ENCODE data around the gene RIN1. TPM values are rescaled to one million over a fixed set of nuclear protein-coding genes. Genes with fewer than 3 reads are reported as not detected.

Gene RIN1
- total and polyA plus RNA-seq, 9 of the 15 experiments (the other 6 are each of a cell fraction or from before 2014, with no cell fraction given), result 0.01 to 1.2 (median 0.45) TPM; not detected in 1

GRCh38 chr11:66339162-66339675 lies 3.0 kb upstream of the RIN1 start:
- Histone ChIP-seq H3K4me2 (ENCODE audit: insufficient read depth, low read length) (no peak overlapping the region), H4K20me1 (replicated peaks; ENCODE audit: control insufficient read depth, insufficient read depth, low read length) (peaks cover 3% of the 10 kb centered on the region; the same call in 1 of the 2 replicates), H2AFZ (ENCODE audit: low read depth, low read length) (no peak overlapping the region), H3K27ac (ENCODE audit: extremely low read depth, low read depth, low read length) (no peak overlapping the region), H3K79me2 (ENCODE audit: control insufficient read depth, insufficient read depth, low read length) (peaks cover 12% of the 10 kb centered on the region), H3K4me3 (no peak overlapping the region), H3K27me3 (ENCODE audit: control insufficient read depth in 2 of 2, insufficient read depth in 2 of 2, low read length in 2 of 2) (no peaks in the 10 kb centered on the region), H3K9me3 (replicated peaks; ENCODE audit: control insufficient read depth, insufficient read depth, low read depth, low read length) (no peaks in the 10 kb centered on the region), H3K4me1 (replicated peaks in 1 of 2; ENCODE audit: control insufficient read depth in 2 of 2, insufficient read depth in 2 of 2, low read length in 2 of 2) (peaks cover 17 to 34% of the 10 kb centered on the region in 2 experiments), H3K36me3 (ENCODE audit: control insufficient read depth, insufficient read depth, low read length) (peaks cover 61% of the 10 kb centered on the region; the same call in 2 of the 3 replicates), H3K9ac (ENCODE audit: insufficient read depth in 1 of 2, low read depth in 2 of 2, low read length in 2 of 2) (peak overlapping the region in 1 of 2 experiments; percentile 43; a peak in 1 of 4 replicates), H3K9me1 (ENCODE audit: control insufficient read depth, insufficient read depth, low read length) (no peaks in the 10 kb centered on the region)
- intact Hi-C loops (cut with micrococcal nuclease), result no loop called here
- ChIA-PET CTCF (ENCODE audit: low intra/inter-chr PET ratio) (no interaction called here), POLR2A (interaction anchor here (0.7 to 1.0 kb wide), 2 partner anchors 9 to 991 kb away, joined by 3 to 4 read pairs; no protein-coding TSS in a partner anchor)
- WGBS (ENCODE audit: insufficient coverage, low coverage, missing lambda C conversion rate), result 75% methylated on average over 6 of the region's 6 CpGs
- in situ Hi-C loops (cut with MboI), result no loop called here
- ATAC-seq (no peak), FAIRE-seq (no peak), DNase-seq (ENCODE audit: extremely low read depth in 1 of 4, low spot score in 3 of 4) (no peak)
- TF ChIP-seq IFI16 (CRISPR knock-in tag; IDR thresholded peaks at IDR 0.05) (no peak), SREBF1 (IDR thresholded peaks at IDR 0.05; ENCODE audit: borderline replicate concordance, low read depth, low read length) (no peak)
- no TSS peak for BruUV-seq (replicated peaks)

- ATAC-seq, result no peak
- Histone ChIP-seq H3K4me3 (no peak overlapping the region), H3K27ac (ENCODE audit: extremely low read depth, low read depth, low read length) (no peak overlapping the region), H3K36me3 (ENCODE audit: control insufficient read depth, insufficient read depth, low read length) (peaks cover 59% of the 10 kb centered on the region; the same call in 2 of the 3 replicates), H3K9me1 (ENCODE audit: control insufficient read depth, insufficient read depth, low read length) (no peaks in the 10 kb centered on the region), H3K27me3 (ENCODE audit: control insufficient read depth in 2 of 2, insufficient read depth in 2 of 2, low read length in 2 of 2) (no peaks in the 10 kb centered on the region), H3K9ac (ENCODE audit: insufficient read depth in 1 of 2, low read depth in 2 of 2, low read length in 2 of 2) (0 out of 4 replicates have a peak overlapping the region, but pooled peaks of 1 of the 2 experiments have one; percentile 43), H3K4me2 (ENCODE audit: insufficient read depth, low read length) (no peak overlapping the region), H3K9me3 (replicated peaks; ENCODE audit: control insufficient read depth, insufficient read depth, low read depth, low read length) (no peaks in the 10 kb centered on the region), H3K4me1 (replicated peaks in 1 of 2; ENCODE audit: control insufficient read depth in 2 of 2, insufficient read depth in 2 of 2, low read length in 2 of 2) (peaks cover 10 to 41% of the 10 kb centered on the region in 2 experiments), H4K20me1 (replicated peaks; ENCODE audit: control insufficient read depth, insufficient read depth, low read length) (peaks cover 3% of the 10 kb centered on the region; the same call in 1 of the 2 replicates), H2AFZ (ENCODE audit: low read depth, low read length) (no peak overlapping the region), H3K79me2 (ENCODE audit: control insufficient read depth, insufficient read depth, low read length) (peaks cover 5% of the 10 kb centered on the region; the same call in 2 of the 3 replicates)
- intact Hi-C loops (cut with micrococcal nuclease) (no loop called here), in situ Hi-C loops (cut with MboI) (no loop called here)
- BruUV-seq (replicated peaks), result no TSS peak
- no peak for DNase-seq (ENCODE audit: extremely low read depth in 1 of 4, low spot score in 3 of 4)
- FAIRE-seq, result no peak
- ChIA-PET CTCF (ENCODE audit: low intra/inter-chr PET ratio) (interaction anchor here (0.5 kb wide), 1 partner anchor 1215 kb away, joined by 3 read pairs; no protein-coding TSS in a partner anchor), POLR2A (interaction anchor here (0.6 to 1.7 kb wide), 3 partner anchors 9 to 54 kb away, joined by 3 to 5 read pairs (median 4); partner anchors contain the start of gene B4GAT1)
- WGBS (ENCODE audit: insufficient coverage, low coverage, missing lambda C conversion rate), result 72% methylated on average over 15 of the region's 17 CpGs
- TF ChIP-seq ZNF445 (CRISPR knock-in tag; IDR thresholded peaks at IDR 0.05; ENCODE audit: low read depth), result no peak
- no peak for TF ChIP-seq BCLAF1 (IDR thresholded peaks at IDR 0.05; ENCODE audit: borderline replicate concordance in 1 of 2, control insufficient read depth in 1 of 2, low read depth in 2 of 2, low read length in 1 of 2)
- TF ChIP-seq HLTF (IDR thresholded peaks at IDR 0.05), result no peak
- no peak for TF ChIP-seq DIDO1 (tag; IDR thresholded peaks at IDR 0.05; ENCODE audit: low read depth)
- TF ChIP-seq RBFOX2 (IDR thresholded peaks at IDR 0.05; ENCODE audit: low read depth, low read length), result 0 out of 2 replicates have a peak, but pooled peaks have one; percentile 31
These were observed 2.3 kb upstream of the RIN1 start for GRCh38 chr11:66338276-66339161.

Measured in K562 (cell line).